Neural cell (in vitro differentiated cells): ENCODE results near the gene EXD3. TPM values are rescaled to one million over a fixed set of nuclear protein-coding genes. Genes with fewer than 3 reads are reported as not detected.

Experiments
- H2AFZ ChIP-seq: fragments of 200-600, 300-800 bp; sonication (generic), shearing (Covaris generic); 2 replicates; pipeline ENCODE4 v1.6.0; 2014; ENCODE audit warnings: low read depth, mild to moderate bottlenecking, antibody characterized with exemption, low read length, moderate library complexity
- H3F3A ChIP-seq: fragments of 200-600 bp; shearing (Covaris generic); 2 replicates; pipeline ENCODE4 v1.6.1; 2016; ENCODE audit warnings: mild to moderate bottlenecking, moderate library complexity, mixed read lengths, antibody characterized with exemption, low read length; ENCODE audit not compliant: insufficient read depth, poor library complexity, severe bottlenecking
- H3K27ac ChIP-seq: fragments of 200-600, 300-800 bp; sonication (generic), shearing (Covaris generic); 2 replicates; pipeline ENCODE4 v1.5.1; 2014; ENCODE audit warnings: mild to moderate bottlenecking, low read length, moderate library complexity
- H3K27me3 ChIP-seq: fragments of 300-800, 200-600 bp; sonication (generic), shearing (Covaris generic); 2 replicates; pipeline ENCODE4 v1.6.0; 2014; ENCODE audit warnings: mild to moderate bottlenecking, low read depth, low read length, moderate library complexity; ENCODE audit not compliant: insufficient read depth
- H3K36me3 ChIP-seq: fragments of 300-800, 200-600 bp; sonication (generic), shearing (Covaris generic); 2 replicates; pipeline ENCODE4 v1.5.1; 2014; ENCODE audit warnings: mild to moderate bottlenecking, antibody characterized with exemption, low read length, moderate library complexity; ENCODE audit not compliant: insufficient read depth
- H3K4me2 ChIP-seq: fragments of 300-800, 200-600 bp; sonication (generic), shearing (Covaris generic); 2 replicates; pipeline ENCODE4 v1.6.0; 2014; ENCODE audit warnings: mild to moderate bottlenecking, low read length
- H3K4me3 ChIP-seq: fragments of 300-800, 200-600 bp; sonication (generic), shearing (Covaris generic); 2 replicates; pipeline ENCODE4 v1.5.1; 2014; ENCODE audit warnings: mild to moderate bottlenecking, low read length, moderate library complexity
- H3K79me2 ChIP-seq: fragments of 200-600 bp; shearing (Covaris generic); replicated peaks from 2 replicates; pipeline ENCODE4 v1.6.0; 2014; ENCODE audit warnings: mild to moderate bottlenecking, low read length, moderate library complexity; ENCODE audit not compliant: insufficient read depth
- H3K9ac ChIP-seq: fragments of 300-800, 200-600 bp; sonication (generic), shearing (Covaris generic); 2 replicates; pipeline ENCODE4 v1.6.1; 2016; ENCODE audit warnings: mild to moderate bottlenecking, low read length, mixed read lengths
- H3K9me2 ChIP-seq: fragments of 200-600 bp; shearing (Covaris generic); 2 replicates; pipeline ENCODE4 v1.6.1; 2016; ENCODE audit warnings: mild to moderate bottlenecking, low read length, mixed read lengths; ENCODE audit not compliant: insufficient read depth
- H3K9me3 ChIP-seq: fragments of 200-600, 300-800 bp; sonication (generic), shearing (Covaris generic); 2 replicates; pipeline ENCODE4 v1.6.1; 2016; ENCODE audit warnings: mild to moderate bottlenecking, mixed run types, low read length, moderate library complexity, mixed read lengths
- H4K20me1 ChIP-seq: fragments of 200-600 bp; shearing (Covaris generic); 2 replicates; pipeline ENCODE4 v1.6.1; 2016; ENCODE audit warnings: mild to moderate bottlenecking, mixed run types; ENCODE audit not compliant: insufficient read depth
- CTCF ChIP-seq: fragments of 450-650 bp; IDR thresholded peaks from 2 replicates; pipeline ENCODE4 v1.5.1; 2014; ENCODE audit warnings: antibody characterized with exemption, mild to moderate bottlenecking, moderate library complexity; ENCODE audit not compliant: poor library complexity, severe bottlenecking
- EP300 ChIP-seq: fragments of 450-650 bp; conservative IDR thresholded peaks from 2 replicates; pipeline ENCODE4 v1.6.1; 2014; ENCODE audit warnings: antibody characterized with exemption, mild to moderate bottlenecking, moderate library complexity; ENCODE audit not compliant: poor library complexity, severe bottlenecking
- EZH2 ChIP-seq: fragments of 200-600, 300-800 bp; shearing (Covaris generic), sonication (generic); IDR thresholded peaks from 2 replicates; pipeline ENCODE4 v1.6.1; 2014; ENCODE audit warnings: antibody characterized with exemption, low read length, borderline replicate concordance, mild to moderate bottlenecking; ENCODE audit not compliant: insufficient read depth, poor library complexity, severe bottlenecking
- MXI1 ChIP-seq: fragments of 450-650 bp; conservative IDR thresholded peaks from 2 replicates; pipeline ENCODE4 v1.6.1; 2014; ENCODE audit warnings: antibody characterized with exemption, mild to moderate bottlenecking; ENCODE audit not compliant: poor library complexity, severe bottlenecking
- POLR2AphosphoS5 ChIP-seq: IDR thresholded peaks from 2 replicates; pipeline ENCODE4 v1.6.1; 2012
- RAD21 ChIP-seq: fragments of 450-650 bp; conservative IDR thresholded peaks from 2 replicates; pipeline ENCODE4 v1.6.1; 2014; ENCODE audit warnings: antibody characterized with exemption, mild to moderate bottlenecking, moderate library complexity
- REST ChIP-seq: IDR thresholded peaks from 2 replicates; pipeline ENCODE4 v1.6.1; 2012; ENCODE audit warnings: borderline replicate concordance
- SMC3 ChIP-seq: fragments of 450-650 bp; conservative IDR thresholded peaks from 2 replicates; pipeline ENCODE4 v1.6.1; 2014; ENCODE audit warnings: antibody characterized with exemption, mild to moderate bottlenecking, moderate library complexity; ENCODE audit not compliant: poor library complexity
- TAF1 ChIP-seq: IDR thresholded peaks from 2 replicates; pipeline ENCODE4 v1.6.1; 2012; ENCODE audit warnings: low read depth
- polyA plus RNA-seq: library from polyadenylated mRNA; depleted of rRNA; stranded (reverse); fragments of >200 nt; gene quantifications from 2 replicates; pipeline ENCODE4 v1.2.3, GENCODE V29; 2014

The EXD3 gene
- polyA plus RNA-seq, 1 donor from 2014 or later: 32.9 TPM

- H3K27ac ChIP-seq: no peak overlapping the region
- H2AFZ ChIP-seq: no peak overlapping the region
- H3K79me2 ChIP-seq: peaks cover 4% of the 10 kb centered on the region
- H3K9ac ChIP-seq: peak overlapping the region; percentile 60
- H3K9me2 ChIP-seq: no peaks in the 10 kb centered on the region
- H3F3A ChIP-seq: no peaks in the 10 kb centered on the region
- H3K36me3 ChIP-seq: no peaks in the 10 kb centered on the region
- peak overlapping the region; percentile 64 for H3K4me3 ChIP-seq
- no peak overlapping the region for H3K4me2 ChIP-seq
- TF ChIP-seq CTCF (no peak), TAF1 (no peak), EP300 (no peak), RAD21 (no peak), REST (no peak), EZH2 (no peak), SMC3 (no peak), POLR2AphosphoS5 (no peak), MXI1 (no peak)
- H3K9me3 ChIP-seq: no peaks in the 10 kb centered on the region
- no peaks in the 10 kb centered on the region for H3K27me3 ChIP-seq
- H4K20me1 ChIP-seq: no peaks in the 10 kb centered on the region
Measured at GRCh38 chr9:137303151-137303892, 119.6 kb downstream of the EXD3 start.

GRCh38 chr9:137302449-137303150, 120.4 kb downstream of the EXD3 start:
- Histone ChIP-seq H3K9me2 (no peaks in the 10 kb centered on the region), H3K79me2 (peaks cover 4% of the 10 kb centered on the region), H3F3A (no peaks in the 10 kb centered on the region), H3K36me3 (no peaks in the 10 kb centered on the region), H3K9me3 (no peaks in the 10 kb centered on the region), H3K4me2 (no peak overlapping the region), H3K9ac (peak overlapping the region; percentile 60), H2AFZ (no peak overlapping the region), H3K27ac (no peak overlapping the region), H3K4me3 (peak overlapping the region; percentile 64), H3K27me3 (no peaks in the 10 kb centered on the region), H4K20me1 (no peaks in the 10 kb centered on the region)
- no peak for TF ChIP-seq MXI1
- peak; percentile 74 for TF ChIP-seq CTCF
- no peak for TF ChIP-seq EP300
- TF ChIP-seq SMC3: peak; percentile 57
- TF ChIP-seq RAD21: peak; percentile 30
- TF ChIP-seq EZH2: no peak
- no peak for TF ChIP-seq POLR2AphosphoS5
- no peak for TF ChIP-seq REST
- no peak for TF ChIP-seq TAF1
